Neutrophil (primary cell): ENCODE measurements around the gene TPI1.

Experiments used
- H3K27ac ChIP-seq: fragments of 200-600 bp; sonication (generic); 2 replicates; pipeline ENCODE4 v1.5.1; 2016; ENCODE audit warnings: mild to moderate bottlenecking, moderate library complexity
- H3K27me3 ChIP-seq: fragments of 200-600 bp; sonication (generic); 2 replicates; pipeline ENCODE4 v1.6.0; 2016; ENCODE audit warnings: mild to moderate bottlenecking
- H3K36me3 ChIP-seq: fragments of 200-600 bp; sonication (generic); 2 replicates; pipeline ENCODE4 v1.5.1; 2017
- H3K4me1 ChIP-seq, 2 experiments: fragments of 200-600 bp in 1 of 2; sonication (generic) in 1 of 2; 1 replicate in 1 of 2; 2 replicates in 1 of 2; pipeline versions ENCODE4 v1.5.1 to v1.6.1; 2013 to 2016; ENCODE audit warnings: low read depth in 1 of 2, low read length in 1 of 2, mild to moderate bottlenecking in 1 of 2, moderate library complexity in 1 of 2; ENCODE audit not compliant: control insufficient read depth in 1 of 2, insufficient read depth in 1 of 2
- H3K4me3 ChIP-seq, 2 experiments: fragments of 200-600 bp in 1 of 2; sonication (generic) in 1 of 2; 1 replicate in 1 of 2; 2 replicates in 1 of 2; pipeline ENCODE4 v1.5.1; 2013 to 2016; ENCODE audit warnings: low read depth in 1 of 2, low read length in 1 of 2, mild to moderate bottlenecking in 1 of 2, moderate library complexity in 1 of 2
- H3K9me3 ChIP-seq: fragments of 200-600 bp; sonication (generic); 2 replicates; pipeline ENCODE4 v1.5.1; 2016
- CTCF ChIP-seq: fragments of 200-600 bp; sonication (generic); IDR thresholded peaks from 2 replicates; pipeline ENCODE4 v1.5.1; 2016; ENCODE audit warnings: antibody characterized with exemption

TPI1 gene

DNA sequence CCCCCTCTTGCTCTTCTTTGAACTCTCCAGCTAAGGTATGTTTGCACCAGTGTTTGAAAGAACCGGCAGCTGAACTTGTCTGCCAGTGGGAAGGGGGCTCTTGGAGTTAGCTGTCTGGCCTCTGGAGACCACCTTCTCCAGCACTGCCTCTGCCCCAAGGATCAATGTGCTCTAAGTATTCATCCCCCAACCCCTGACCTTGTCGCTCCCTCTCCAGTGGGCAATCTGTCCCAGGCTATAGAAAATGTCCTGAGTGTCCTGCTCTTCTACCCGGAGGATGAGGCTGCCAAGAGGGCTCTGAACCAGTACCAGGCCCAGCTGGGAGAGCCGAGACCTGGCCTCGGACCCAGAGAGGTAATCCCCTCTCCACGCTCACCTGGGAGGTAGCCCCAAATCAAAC, 36.3 kb upstream of the TPI1 start:
- H3K27ac ChIP-seq = no peak overlapping the region
- H3K27me3 ChIP-seq = peaks cover 51% of the 10 kb centered on the region
- no peaks in the 10 kb centered on the region for H3K9me3 ChIP-seq
- H3K4me3 ChIP-seq = no peak overlapping the region
- H3K36me3 ChIP-seq = no peaks in the 10 kb centered on the region
- no peak for TF ChIP-seq CTCF
- peaks cover 23 to 24% of the 10 kb centered on the region in 2 experiments for H3K4me1 ChIP-seq

GRCh38 chr12:6831450-6831995, 35.8 kb upstream of the TPI1 start:
- Histone ChIP-seq H3K4me1 (peaks cover 23 to 24% of the 10 kb centered on the region in 2 experiments), H3K27ac (no peak overlapping the region), H3K27me3 (peaks cover 46% of the 10 kb centered on the region), H3K9me3 (no peaks in the 10 kb centered on the region), H3K4me3 (no peak overlapping the region), H3K36me3 (no peaks in the 10 kb centered on the region)
- no peak for TF ChIP-seq CTCF

DNA sequence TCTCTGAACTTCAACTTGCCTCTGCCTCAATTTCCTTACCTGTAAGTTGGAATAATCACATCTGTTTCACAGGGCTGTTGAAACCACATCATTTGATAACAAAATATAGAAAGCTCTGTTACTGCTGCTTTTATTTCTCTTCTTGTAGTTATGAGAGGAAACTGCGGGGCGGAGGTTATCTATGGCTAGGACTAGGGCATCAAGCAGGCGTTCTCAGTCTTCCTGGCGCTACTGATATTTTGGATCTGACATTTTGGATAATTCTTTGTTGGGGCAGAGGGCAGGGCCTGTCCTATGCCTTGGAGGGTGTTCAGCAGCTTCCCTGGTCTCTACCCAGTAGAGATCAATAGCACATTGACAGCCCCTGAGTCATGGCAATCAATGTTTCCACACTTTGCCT, 35.2 kb upstream of the TPI1 start:
- no peak overlapping the region for H3K27ac ChIP-seq
- no peaks in the 10 kb centered on the region for H3K36me3 ChIP-seq
- no peak overlapping the region for H3K4me3 ChIP-seq
- peaks cover 40% of the 10 kb centered on the region for H3K27me3 ChIP-seq
- H3K9me3 ChIP-seq = no peaks in the 10 kb centered on the region
- H3K4me1 ChIP-seq = peaks cover 23 to 24% of the 10 kb centered on the region in 2 experiments
- TF ChIP-seq CTCF = no peak

- Histone ChIP-seq H3K27ac (no peak overlapping the region), H3K27me3 (peaks cover 28% of the 10 kb centered on the region), H3K9me3 (no peaks in the 10 kb centered on the region), H3K4me3 (no peak overlapping the region), H3K4me1 (peaks cover 15 to 17% of the 10 kb centered on the region in 2 experiments), H3K36me3 (no peaks in the 10 kb centered on the region)
- TF ChIP-seq CTCF = no peak
Measured at GRCh38 chr12:6833189-6833890, 34.0 kb upstream of the TPI1 start.

DNA sequence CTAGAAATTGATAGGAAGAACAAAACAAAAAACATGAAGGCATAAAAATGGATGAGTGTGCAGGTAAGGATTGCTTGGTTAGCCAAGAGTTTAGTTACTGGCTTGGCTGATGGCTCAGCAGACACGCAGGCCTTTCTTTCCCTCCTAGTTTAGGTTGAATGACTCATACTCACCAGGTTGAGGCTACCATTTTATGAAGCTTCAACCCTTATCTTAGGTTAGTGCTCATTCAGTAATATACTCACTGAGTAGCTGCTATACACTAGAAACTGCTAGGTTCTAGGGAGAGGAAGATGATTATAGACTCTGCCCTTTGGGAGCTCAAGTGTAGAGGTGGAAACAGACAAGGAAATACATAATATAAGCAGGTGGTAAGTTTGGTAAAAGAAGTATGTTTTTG, 33.1 kb upstream of the TPI1 start:
- no peak for TF ChIP-seq CTCF
- Histone ChIP-seq H3K4me3 (no peak overlapping the region), H3K9me3 (no peaks in the 10 kb centered on the region), H3K27ac (no peak overlapping the region), H3K27me3 (peaks cover 19% of the 10 kb centered on the region), H3K36me3 (no peaks in the 10 kb centered on the region), H3K4me1 (peaks cover 6 to 8% of the 10 kb centered on the region in 2 experiments)
